Upper lobe of right lung (tissue), 1 donor: ENCODE results near the gene SLAMF6. TPM values are rescaled to one million over a fixed set of nuclear protein-coding genes. Genes with fewer than 3 reads are reported as not detected.
A peak's percentile ranks its signal among the peaks of the same experiment; 100 is the strongest.

Source experiments
- ATAC-seq: fragments of 200-7000 bp; cut with Tn5 transposase; one replicate; pipeline ENCODE4 v1.9.1; 2020; ENCODE audit warnings: mild to moderate bottlenecking, moderate library complexity
- DNase-seq: peaks from one replicate; pipeline ENCODE4 v3.0.0-alpha.2; 2020
- H3K27ac ChIP-seq: fragments of 200-600 bp; one replicate; pipeline ENCODE4 v1.8.0; 2022
- H3K27me3 ChIP-seq: fragments of 200-600 bp; one replicate; pipeline ENCODE4 v1.8.0; 2022; ENCODE audit warnings: mild to moderate bottlenecking
- H3K36me3 ChIP-seq: fragments of 200-600 bp; one replicate; pipeline ENCODE4 v1.8.0; 2022
- H3K4me1 ChIP-seq: fragments of 200-600 bp; one replicate; pipeline ENCODE4 v1.8.0; 2022
- H3K4me3 ChIP-seq: fragments of 200-600 bp; one replicate; pipeline ENCODE4 v1.8.0; 2022; ENCODE audit warnings: mild to moderate bottlenecking
- H3K9me3 ChIP-seq: fragments of 200-600 bp; one replicate; pipeline ENCODE4 v1.8.0; 2022
- CTCF ChIP-seq: fragments of 200-600 bp; IDR thresholded peaks from one replicate; pipeline ENCODE4 v1.8.0; 2022; ENCODE audit warnings: antibody characterized with exemption
- intact Hi-C: fragments of 100-400 bp; cut with DNase I; formaldehyde crosslinking; loops from one replicate; pipeline ENCODE4 v1.11.0; 2022
- total RNA-seq: library from RNA; stranded (reverse); fragmentation: NEBNext Ultra II Directional; extraction: Animal tissue kit (Norgen Biotek cat#: 25700); gene quantifications from one replicate; pipeline ENCODE4 v1.2.1, GENCODE V29; 2021
- donor health status: DM: no; HTN: yes; CAD: no; lungs with severe emphysema.

SLAMF6 gene
- total RNA-seq, 1 donor from 2014 or later = 4.4 TPM

GRCh38 chr1:160439718-160440117 lies 83.3 kb downstream of the SLAMF6 start:
- no peaks in the 10 kb centered on the region for H3K27me3 ChIP-seq
- intact Hi-C loops = no loop called here

DNA sequence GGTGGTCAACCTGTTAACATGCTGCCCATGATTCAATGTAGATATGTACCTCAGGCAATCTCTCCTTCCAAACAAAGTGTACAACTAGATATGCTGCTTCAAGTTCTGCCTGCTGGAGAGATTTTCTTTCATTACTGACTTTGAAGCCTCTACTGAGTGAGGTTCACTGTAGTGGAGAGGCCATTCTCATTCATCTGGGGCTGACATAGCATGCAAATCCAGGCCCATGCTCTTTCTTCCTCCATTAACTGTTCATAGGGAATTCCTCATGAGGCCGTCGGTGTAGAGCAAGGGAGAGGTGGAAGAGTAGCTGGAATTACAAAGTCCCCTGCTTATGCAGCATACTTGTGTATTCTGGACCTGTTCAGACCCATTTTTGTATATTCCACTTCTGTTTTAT lies 84.1 kb downstream of the SLAMF6 start:
- Histone ChIP-seq H3K27ac (no peak overlapping the region), H3K36me3 (no peaks in the 10 kb centered on the region), H3K9me3 (no peaks in the 10 kb centered on the region), H3K27me3 (no peaks in the 10 kb centered on the region), H3K4me1 (no peaks in the 10 kb centered on the region), H3K4me3 (no peak overlapping the region)
- ATAC-seq (no peak), DNase-seq (no peak)
- TF ChIP-seq CTCF = no peak
- intact Hi-C loops = no loop called here

More at GRCh38 chr1:160439718-160440117, 83.3 kb downstream of the SLAMF6 start:
- no peaks in the 10 kb centered on the region for H3K4me1 ChIP-seq
- no peak overlapping the region for H3K27ac ChIP-seq
- no peak overlapping the region for H3K4me3 ChIP-seq
- no peak for TF ChIP-seq CTCF
- H3K9me3 ChIP-seq = no peaks in the 10 kb centered on the region
- no peaks in the 10 kb centered on the region for H3K36me3 ChIP-seq
- ATAC-seq = no peak
- DNase-seq = no peak

GRCh38 chr1:160438317-160438918 lies 84.6 kb downstream of the SLAMF6 start:
- Histone ChIP-seq H3K27ac (peak overlapping the region; percentile 63), H3K36me3 (no peaks in the 10 kb centered on the region), H3K4me3 (peak overlapping the region; percentile 28), H3K9me3 (no peaks in the 10 kb centered on the region), H3K4me1 (no peaks in the 10 kb centered on the region), H3K27me3 (no peaks in the 10 kb centered on the region)
- ATAC-seq (no peak), DNase-seq (no peak)
- intact Hi-C loops = no loop called here
- no peak for TF ChIP-seq CTCF

DNA sequence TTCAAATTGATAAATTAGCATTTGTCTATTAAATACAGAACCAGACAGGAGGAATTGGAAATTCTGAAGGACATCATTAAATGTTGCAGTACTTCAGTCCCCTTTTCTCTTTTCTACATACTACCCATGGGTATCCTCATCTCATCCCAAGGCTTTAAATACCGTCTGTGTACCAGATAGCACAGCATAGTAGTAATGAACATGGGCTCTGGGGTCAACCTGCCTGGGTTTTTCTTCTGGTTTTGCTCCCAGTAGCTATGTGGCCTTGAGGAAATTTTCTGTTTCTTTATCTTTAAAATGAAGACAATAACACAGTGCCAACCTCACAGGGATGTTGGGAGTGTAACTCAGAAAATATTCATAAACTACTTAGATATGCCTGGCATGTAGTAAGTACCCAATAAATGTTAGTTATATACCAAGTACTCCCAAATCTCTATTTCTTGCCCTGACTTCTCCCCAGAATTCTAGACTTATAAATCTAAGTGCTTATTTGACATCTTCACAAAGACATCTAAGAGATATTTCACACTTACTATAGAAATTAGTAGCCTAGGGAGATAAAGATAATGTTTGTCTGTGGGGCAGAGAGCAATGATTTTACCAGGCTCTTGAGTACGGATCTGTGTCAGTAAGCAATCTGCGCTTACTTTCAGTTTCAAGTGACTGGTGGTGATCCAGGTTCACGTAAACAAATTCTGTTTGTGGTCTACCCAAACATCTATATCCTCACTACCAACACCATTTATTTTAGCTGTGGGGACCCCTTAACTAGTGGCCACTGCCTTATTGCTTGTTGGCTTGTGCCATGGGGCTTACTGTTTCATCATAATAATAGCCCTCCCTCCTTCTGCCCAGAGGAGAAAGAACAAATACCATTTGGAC lies 85.4 kb downstream of the SLAMF6 start:
- DNase-seq = no peak
- no peaks in the 10 kb centered on the region for H3K9me3 ChIP-seq
- intact Hi-C loops = no loop called here
- no peak for TF ChIP-seq CTCF
- peak overlapping the region; percentile 63 for H3K27ac ChIP-seq
- peak overlapping the region; percentile 28 for H3K4me3 ChIP-seq
- H3K4me1 ChIP-seq = no peaks in the 10 kb centered on the region
- H3K36me3 ChIP-seq = no peaks in the 10 kb centered on the region
- H3K27me3 ChIP-seq = no peaks in the 10 kb centered on the region
- peak; percentile 39 for ATAC-seq

DNA sequence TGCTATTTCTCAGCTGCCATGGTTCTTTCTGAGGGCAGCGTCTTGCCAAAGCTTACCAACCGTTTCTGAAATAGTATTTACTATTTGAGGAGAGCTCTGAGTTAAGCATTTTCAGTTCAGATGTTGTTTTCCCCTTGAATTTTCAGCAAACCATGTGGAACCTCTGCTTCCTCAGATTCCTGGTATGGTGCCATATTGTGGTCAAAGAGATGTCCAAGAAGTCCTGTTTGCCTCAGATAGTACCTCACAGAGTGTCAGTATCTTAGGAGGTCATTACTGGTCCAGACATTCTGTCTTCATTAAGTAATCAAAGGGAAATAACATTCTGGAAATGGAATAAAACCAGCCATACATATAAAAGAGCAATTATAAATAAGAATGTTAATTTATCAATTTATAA lies 86.1 kb downstream of the SLAMF6 start:
- Histone ChIP-seq H3K4me1 (no peaks in the 10 kb centered on the region), H3K27me3 (no peaks in the 10 kb centered on the region), H3K27ac (no peak overlapping the region), H3K4me3 (no peak overlapping the region), H3K36me3 (no peaks in the 10 kb centered on the region), H3K9me3 (no peaks in the 10 kb centered on the region)
- intact Hi-C loops = no loop called here
- no peak for TF ChIP-seq CTCF
- no peak for DNase-seq
- ATAC-seq = no peak

Other genes starting within 250 kb of the SLAMF6 start
- gene PEX19, start 238.1 kb downstream of the SLAMF6 start, total RNA-seq = 64.2 TPM
- 142 TPM for gene COPA, start 180.0 kb downstream of the SLAMF6 start, total RNA-seq
- 91.9 TPM for gene NCSTN, start 179.9 kb downstream of the SLAMF6 start, total RNA-seq
- not detected for gene NHLH1, start 156.2 kb downstream of the SLAMF6 start, total RNA-seq
- gene VANGL2, start 122.7 kb downstream of the SLAMF6 start, total RNA-seq = 6.3 TPM
- gene CD84, start 56.2 kb upstream of the SLAMF6 start, total RNA-seq = 20.7 TPM
- gene SLAMF1, start 123.8 kb upstream of the SLAMF6 start, total RNA-seq = 1.6 TPM
- gene CD48, start 188.6 kb upstream of the SLAMF6 start, total RNA-seq = 21.5 TPM
- gene SLAMF7, start 216.0 kb upstream of the SLAMF6 start, total RNA-seq = 9.2 TPM